Neural progenitor cell (in vitro differentiated cells): ENCODE measurements around the gene CHST8. TPM values are rescaled to one million over a fixed set of nuclear protein-coding genes. Genes with fewer than 3 reads are reported as not detected.

Source experiments
- DNase-seq: peaks from one replicate; pipeline ENCODE4 v3.0.0-alpha.2; 2016; ENCODE audit warnings: low spot score
- H2AFZ ChIP-seq: fragments of 200-600 bp; sonication (generic); replicated peaks from 2 replicates; pipeline ENCODE4 v1.6.1; 2016; ENCODE audit warnings: antibody characterized with exemption
- H3F3A ChIP-seq: fragments of 200-600 bp; sonication (generic); 2 replicates; pipeline ENCODE4 v1.6.1; 2016; ENCODE audit warnings: antibody characterized with exemption, low read depth
- H3K27ac ChIP-seq: fragments of 200-600 bp; sonication (generic); 2 replicates; pipeline ENCODE4 v1.5.1; 2016; ENCODE audit warnings: mild to moderate bottlenecking
- H3K27me3 ChIP-seq: fragments of 200-600 bp; sonication (generic); 2 replicates; pipeline ENCODE4 v1.6.1; 2016; ENCODE audit warnings: mild to moderate bottlenecking, moderate library complexity
- H3K36me3 ChIP-seq: fragments of 200-600 bp; sonication (generic); 2 replicates; pipeline ENCODE4 v1.5.1; 2016
- H3K4me1 ChIP-seq: fragments of 200-600 bp; sonication (generic); 2 replicates; pipeline ENCODE4 v1.6.1; 2016; ENCODE audit warnings: mixed run types
- H3K4me2 ChIP-seq: fragments of 200-600 bp; sonication (generic); 2 replicates; pipeline ENCODE4 v1.6.1; 2016
- H3K4me3 ChIP-seq: fragments of 200-600 bp; sonication (generic); 2 replicates; pipeline ENCODE4 v1.5.1; 2016
- H3K79me2 ChIP-seq: fragments of 200-600 bp; sonication (generic); 2 replicates; pipeline ENCODE4 v1.6.1; 2016; ENCODE audit warnings: low read depth
- H3K9ac ChIP-seq: fragments of 200-600 bp; sonication (generic); 2 replicates; pipeline ENCODE4 v1.6.1; 2016
- H3K9me3 ChIP-seq: fragments of 200-600 bp; sonication (generic); 2 replicates; pipeline ENCODE4 v1.5.1; 2016; ENCODE audit warnings: low read depth
- H4K20me1 ChIP-seq: fragments of 200-600 bp; sonication (generic); 2 replicates; pipeline ENCODE4 v1.6.1; 2016; ENCODE audit warnings: low read depth
- H3K27ac Mint-ChIP-seq: 3 replicates; pipeline ENCODE4 v1.8.0; 2021; ENCODE audit warnings: mixed read lengths
- H3K27me3 Mint-ChIP-seq: 2 replicates; pipeline ENCODE4 v1.8.0; 2022; ENCODE audit warnings: low read depth, mild to moderate bottlenecking, inconsistent platforms, moderate library complexity, mixed read lengths; ENCODE audit not compliant: insufficient read depth
- H3K36me3 Mint-ChIP-seq: 3 replicates; pipeline ENCODE4 v1.8.0; 2021; ENCODE audit warnings: mixed read lengths
- H3K4me1 Mint-ChIP-seq: 3 replicates; pipeline ENCODE4 v1.8.0; 2021; ENCODE audit warnings: mixed read lengths
- H3K4me3 Mint-ChIP-seq: 3 replicates; pipeline ENCODE4 v1.8.0; 2021; ENCODE audit warnings: mild to moderate bottlenecking, moderate library complexity, mixed read lengths
- H3K9me3 Mint-ChIP-seq: 3 replicates; pipeline ENCODE4 v1.8.0; 2020; ENCODE audit warnings: mixed read lengths
- CTCF ChIP-seq: fragments of 200-600 bp; sonication (generic); IDR thresholded peaks from 2 replicates; pipeline ENCODE4 v1.5.1; 2017; ENCODE audit warnings: antibody characterized with exemption, mild to moderate bottlenecking
- EZH2 ChIP-seq: fragments of 200-600 bp; sonication (generic); IDR thresholded peaks from 2 replicates; pipeline ENCODE4 v1.6.1; 2017; ENCODE audit warnings: antibody characterized with exemption, mild to moderate bottlenecking, moderate library complexity
- EZH2phosphoT487 ChIP-seq: fragments of 200-600 bp; sonication (generic); IDR thresholded peaks from 2 replicates; pipeline ENCODE4 v1.6.1; 2017; ENCODE audit warnings: antibody characterized with exemption
- total RNA-seq: library from RNA; depleted of rRNA; stranded (reverse); fragments of >200 nt; gene quantifications from 2 replicates; pipeline ENCODE4 v1.2.3, GENCODE V29; 2015; ENCODE audit warnings: low replicate concordance

CHST8 gene
- total RNA-seq, 1 donor from 2014 or later = 0.92 TPM

GRCh38 chr19:33627526-33627925 lies 5.8 kb downstream of the CHST8 start:
- peaks cover 42% of the 10 kb centered on the region for H3K27me3 Mint-ChIP-seq
- Histone ChIP-seq H4K20me1 (peaks cover 27% of the 10 kb centered on the region), H3K27ac (no peak overlapping the region), H3K4me2 (no peak overlapping the region), H3K4me1 (no peaks in the 10 kb centered on the region), H3F3A (no peaks in the 10 kb centered on the region), H2AFZ (no peak overlapping the region), H3K79me2 (no peaks in the 10 kb centered on the region), H3K4me3 (no peak overlapping the region), H3K9ac (no peak overlapping the region), H3K9me3 (no peaks in the 10 kb centered on the region), H3K36me3 (no peaks in the 10 kb centered on the region), H3K27me3 (peaks cover 42% of the 10 kb centered on the region)
- H3K9me3 Mint-ChIP-seq = no peaks in the 10 kb centered on the region
- no peak overlapping the region for H3K27ac Mint-ChIP-seq
- no peak overlapping the region for H3K4me3 Mint-ChIP-seq
- H3K4me1 Mint-ChIP-seq = peaks cover 16% of the 10 kb centered on the region
- H3K36me3 Mint-ChIP-seq = no peaks in the 10 kb centered on the region
- DNase-seq = no peak
- TF ChIP-seq EZH2 (no peak), CTCF (no peak), EZH2phosphoT487 (no peak)

- Histone ChIP-seq H3K4me1 (no peaks in the 10 kb centered on the region), H3K79me2 (no peaks in the 10 kb centered on the region), H3F3A (no peaks in the 10 kb centered on the region), H3K4me2 (no peak overlapping the region), H3K27me3 (peaks cover 35% of the 10 kb centered on the region), H3K9me3 (no peaks in the 10 kb centered on the region), H4K20me1 (peaks cover 22% of the 10 kb centered on the region), H2AFZ (no peak overlapping the region), H3K36me3 (no peaks in the 10 kb centered on the region), H3K4me3 (no peak overlapping the region), H3K27ac (no peak overlapping the region), H3K9ac (no peak overlapping the region)
- H3K9me3 Mint-ChIP-seq = no peaks in the 10 kb centered on the region
- peaks cover 36% of the 10 kb centered on the region for H3K27me3 Mint-ChIP-seq
- no peak for DNase-seq
- no peak for TF ChIP-seq EZH2phosphoT487
- no peak for TF ChIP-seq CTCF
- TF ChIP-seq EZH2 = no peak
- H3K4me1 Mint-ChIP-seq = peaks cover 15% of the 10 kb centered on the region
- H3K4me3 Mint-ChIP-seq = peak overlapping the region; percentile 35
- H3K27ac Mint-ChIP-seq = no peak overlapping the region
- no peaks in the 10 kb centered on the region for H3K36me3 Mint-ChIP-seq
Observed at GRCh38 chr19:33627962-33628839, 6.4 kb downstream of the CHST8 start.

GRCh38 chr19:33628921-33629825 lies 7.4 kb downstream of the CHST8 start:
- Histone ChIP-seq H3K36me3 (no peaks in the 10 kb centered on the region), H3K4me1 (no peaks in the 10 kb centered on the region), H4K20me1 (peaks cover 13% of the 10 kb centered on the region), H2AFZ (no peak overlapping the region), H3K4me3 (no peak overlapping the region), H3K27ac (no peak overlapping the region), H3K9me3 (no peaks in the 10 kb centered on the region), H3K27me3 (peaks cover 26% of the 10 kb centered on the region), H3K9ac (no peak overlapping the region), H3K4me2 (no peak overlapping the region), H3F3A (no peaks in the 10 kb centered on the region), H3K79me2 (no peaks in the 10 kb centered on the region)
- DNase-seq = no peak
- peaks cover 27% of the 10 kb centered on the region for H3K27me3 Mint-ChIP-seq
- H3K4me1 Mint-ChIP-seq = peaks cover 9% of the 10 kb centered on the region
- H3K9me3 Mint-ChIP-seq = no peaks in the 10 kb centered on the region
- H3K4me3 Mint-ChIP-seq = no peak overlapping the region
- H3K27ac Mint-ChIP-seq = no peak overlapping the region
- no peaks in the 10 kb centered on the region for H3K36me3 Mint-ChIP-seq
- TF ChIP-seq EZH2phosphoT487 (no peak), CTCF (no peak), EZH2 (no peak)
